Measurements from ENCODE around the gene NFE2.
"Not testable (repeated sequence)": the region's sequence is repeated elsewhere in the genome, so short reads cannot be mapped to it uniquely, and the experiment has no call there.

The NFE2 gene

DNA sequence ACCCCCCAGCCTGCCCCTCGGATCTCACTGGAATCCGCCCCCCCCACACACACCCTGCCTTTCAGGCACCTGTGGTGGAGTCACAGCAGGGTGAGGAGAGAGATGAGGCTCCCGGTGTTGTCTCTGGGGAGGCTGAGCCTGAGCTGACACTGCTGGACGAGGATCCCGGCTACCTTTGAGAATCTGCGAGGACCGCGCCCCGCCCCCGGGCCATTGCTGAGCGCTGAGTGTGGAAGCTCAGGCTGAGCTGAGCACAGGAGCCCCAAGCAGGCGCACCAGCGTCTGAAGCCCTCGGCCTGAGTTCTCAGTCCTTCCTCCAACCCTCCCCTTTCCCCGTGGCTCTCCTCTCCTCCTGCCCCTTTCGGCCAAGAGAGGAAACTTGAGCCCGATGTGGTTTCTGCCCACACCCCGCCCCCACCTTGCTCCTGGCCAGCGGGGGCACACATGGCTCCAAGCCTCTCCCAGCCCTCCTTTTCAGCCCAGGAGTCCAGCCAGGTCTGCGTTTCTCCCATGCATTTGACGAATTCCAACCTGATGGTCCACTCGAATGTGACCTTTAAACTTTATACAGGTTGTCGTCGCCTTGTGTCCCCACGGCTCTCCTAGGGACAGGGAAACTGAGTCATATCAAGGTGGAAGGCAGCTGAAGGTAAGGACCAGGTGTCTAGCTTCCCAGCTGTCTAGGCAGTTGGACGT lies at the start of gene NFE2:
Gene NFE2, minus strand, starts transcription at position 284 of the 696 bp plus-strand sequence. CDS start 5,767 bp downstream, outside the sequence.
- DNase-seq: no peak

DNA sequence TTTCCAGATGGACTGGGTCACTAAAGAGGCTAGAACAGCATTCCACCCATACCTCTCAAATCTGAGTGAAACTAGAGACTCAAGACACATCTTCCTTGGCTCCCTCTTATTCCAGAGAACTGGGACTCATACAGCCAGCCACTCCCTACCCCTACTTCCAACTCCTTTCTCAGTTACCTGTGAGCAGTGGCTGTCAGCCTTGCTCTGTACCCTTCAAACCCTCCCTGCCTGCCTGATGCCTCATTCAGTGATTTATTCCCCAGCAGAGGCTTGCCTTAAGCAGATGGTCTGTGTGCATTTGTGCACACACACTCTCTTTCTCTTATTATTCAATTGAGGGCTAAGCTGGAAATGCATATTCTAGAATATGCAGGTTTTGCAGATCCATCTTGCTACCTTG lies 48.9 kb upstream of the NFE2 start:
- no peak for DNase-seq

DNA sequence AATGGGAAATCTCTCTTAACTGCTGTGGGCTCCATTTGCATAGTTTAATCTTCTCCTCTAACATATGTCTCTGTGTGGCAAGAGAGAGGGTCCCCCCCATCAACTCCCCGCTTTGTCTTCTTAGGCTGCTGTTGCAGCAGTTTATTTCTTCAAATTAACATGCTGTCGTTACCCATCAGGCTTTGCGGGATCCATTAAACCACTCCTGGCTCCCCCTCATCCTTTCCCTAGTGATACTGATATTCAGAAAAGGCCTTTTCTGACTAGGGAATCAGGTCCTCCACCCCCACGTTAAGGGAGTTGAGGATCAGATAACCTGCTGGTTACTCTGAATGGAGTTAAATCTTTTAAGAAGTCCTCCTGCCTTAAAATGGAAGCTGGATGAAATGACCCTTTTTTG lies 48.2 kb upstream of the NFE2 start:
- no peak for DNase-seq

DNA sequence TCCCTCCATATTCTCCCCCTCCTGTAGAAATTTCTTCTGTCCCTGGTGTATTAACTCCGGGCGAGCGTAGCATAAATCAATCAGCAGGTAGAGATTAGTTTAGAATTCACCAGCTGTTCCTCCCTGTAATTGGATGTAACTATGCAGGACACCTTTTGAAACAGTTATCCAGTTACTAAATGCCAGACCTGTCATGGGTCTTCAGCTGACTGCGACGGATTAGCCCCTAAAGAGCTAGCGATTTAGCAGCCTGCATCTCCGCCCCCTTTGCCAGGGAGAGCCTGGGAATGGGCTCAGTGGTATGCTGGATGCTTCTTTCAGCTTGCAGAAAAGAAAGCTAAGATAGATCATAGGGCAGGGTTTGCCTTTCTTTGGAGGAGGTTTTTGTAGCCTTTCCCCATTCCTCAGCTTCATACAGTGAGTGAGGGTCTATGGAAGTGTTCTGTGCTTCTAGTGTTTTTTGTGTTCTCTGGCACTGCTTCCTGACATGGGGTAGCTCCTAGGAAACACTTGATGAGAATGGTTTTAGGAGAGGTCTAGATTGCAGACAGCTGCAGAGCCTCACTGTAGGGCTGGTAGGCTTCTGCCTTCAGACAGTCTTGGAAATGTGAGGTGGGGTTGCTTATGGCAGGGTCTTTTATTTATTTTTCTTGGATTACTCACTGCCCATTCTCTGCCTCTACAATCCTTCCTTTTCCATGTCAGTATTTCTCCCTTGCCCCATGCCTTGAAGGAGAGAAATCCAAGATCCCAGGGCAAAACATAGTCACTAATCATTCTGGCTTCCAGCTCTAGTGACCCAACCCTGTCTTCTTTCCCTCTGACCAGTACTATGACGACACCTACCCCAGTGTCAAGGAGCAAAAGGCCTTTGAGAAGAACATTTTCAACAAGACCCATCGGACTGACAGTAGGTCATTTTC lies 40.8 kb upstream of the NFE2 start:
- no peak for DNase-seq

DNA sequence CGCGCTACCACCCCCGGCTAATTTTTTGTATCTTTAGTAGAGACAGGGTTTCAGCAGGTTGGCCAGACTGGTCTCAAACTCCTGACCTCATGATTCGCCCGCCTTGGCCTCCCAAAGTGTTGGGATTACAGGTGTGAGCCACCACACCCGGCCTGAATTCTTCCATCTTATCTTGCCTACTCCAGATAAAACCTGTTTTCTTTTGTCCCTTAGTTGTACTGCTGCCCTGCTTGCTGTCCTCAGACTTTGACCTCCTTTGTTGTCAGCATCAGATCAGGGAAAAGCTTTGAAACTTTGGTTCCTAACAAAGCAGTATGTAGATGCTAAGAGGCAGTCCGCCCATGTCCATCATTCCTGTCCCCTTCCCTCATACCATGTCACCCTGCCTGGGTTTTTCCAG lies 40.0 kb upstream of the NFE2 start:
- no peak for DNase-seq

DNA sequence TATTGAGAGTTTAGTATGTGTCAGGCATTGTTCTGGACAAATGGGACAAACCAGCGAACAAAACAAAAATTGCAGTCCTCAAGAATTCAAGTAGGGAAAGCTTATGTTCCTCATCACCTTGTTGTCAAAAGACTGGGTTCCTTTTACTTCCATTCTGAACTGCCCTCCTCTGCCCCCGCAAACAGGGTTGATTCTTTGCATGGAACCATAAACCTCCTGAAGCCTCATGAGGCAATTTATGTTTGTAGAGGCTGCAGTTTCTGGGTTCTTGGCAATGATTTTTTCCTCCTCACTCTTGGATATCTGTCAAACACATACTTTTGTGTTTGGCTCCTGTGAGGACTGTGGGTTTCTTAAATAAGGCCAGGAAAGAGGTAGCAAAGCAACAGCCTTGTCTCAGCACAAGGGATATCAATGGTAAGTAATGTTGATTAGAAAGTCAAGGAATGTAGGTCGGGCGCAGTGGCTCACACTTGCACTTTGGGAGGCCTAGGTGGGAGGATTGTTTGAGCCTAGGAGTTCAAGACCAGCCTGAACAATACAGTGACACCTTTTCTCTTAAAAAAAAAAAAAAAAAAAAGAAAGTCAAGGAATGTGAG lies 38.0 kb upstream of the NFE2 start:
- DNase-seq: no peak

DNA sequence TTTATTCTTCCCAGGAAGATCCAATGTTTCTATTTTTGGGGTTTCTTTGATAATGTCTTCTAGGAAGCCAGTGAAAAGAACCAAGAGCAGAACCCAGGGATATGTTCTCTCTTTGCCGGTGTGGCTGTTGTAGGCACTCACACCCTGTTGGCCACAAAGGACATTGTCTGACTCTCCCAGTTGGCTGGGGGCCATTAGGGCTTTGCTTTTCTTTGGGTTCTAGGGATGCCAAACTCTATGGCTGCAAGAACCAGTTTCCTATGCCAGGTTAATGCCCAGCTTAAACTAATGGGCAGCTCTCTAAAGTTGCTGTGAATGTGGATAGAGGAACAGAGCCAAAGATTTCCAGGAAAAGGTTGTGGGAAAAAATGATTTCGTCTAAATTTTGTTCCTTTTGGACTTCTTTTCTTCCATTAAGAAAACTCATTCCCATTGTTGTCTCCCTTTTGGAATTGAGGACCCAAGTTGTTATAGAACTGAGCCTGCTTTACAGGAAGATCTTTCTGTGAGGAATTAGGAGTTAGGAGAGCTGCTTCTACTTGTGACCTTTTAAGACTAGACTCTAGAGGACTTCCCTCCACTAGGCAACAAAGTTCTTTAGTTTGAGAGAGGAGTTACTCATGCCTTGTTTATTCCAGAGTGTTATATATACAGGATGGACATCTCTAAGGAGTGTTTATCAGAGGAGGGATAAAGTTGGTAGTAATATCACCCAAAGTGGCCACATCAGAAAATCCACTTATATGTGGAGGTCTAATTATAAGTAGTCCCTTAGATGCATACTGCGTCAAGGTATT lies 37.2 kb upstream of the NFE2 start:
- no peak for DNase-seq

DNA sequence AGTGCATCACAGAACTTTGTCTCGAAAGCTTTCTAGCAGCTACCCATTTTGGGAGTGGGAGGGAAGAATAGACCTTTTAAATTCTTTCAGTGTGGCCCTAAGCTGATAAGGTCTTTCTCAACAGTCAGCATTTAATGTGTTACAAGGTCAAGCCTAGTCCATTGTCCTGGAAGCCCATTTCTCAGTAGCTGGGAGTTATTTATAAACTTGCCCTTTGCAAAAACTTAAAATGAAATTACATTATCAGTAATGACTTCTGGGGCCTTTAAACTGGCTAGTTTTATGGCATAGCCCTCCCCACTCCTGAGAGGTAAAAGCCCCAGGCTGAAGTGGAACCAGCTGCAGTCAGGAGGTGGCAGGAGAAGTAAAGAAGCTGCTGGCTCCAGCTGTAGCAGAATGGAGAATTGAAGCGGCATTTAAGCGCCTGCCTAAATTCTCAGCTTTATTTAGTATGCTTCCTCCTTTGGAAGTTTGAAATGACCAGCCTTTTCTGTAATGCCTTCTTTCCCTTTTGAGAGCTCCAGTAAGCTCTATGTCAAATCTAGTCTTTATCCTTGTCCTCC lies 36.5 kb upstream of the NFE2 start:
- DNase-seq: no peak

DNA sequence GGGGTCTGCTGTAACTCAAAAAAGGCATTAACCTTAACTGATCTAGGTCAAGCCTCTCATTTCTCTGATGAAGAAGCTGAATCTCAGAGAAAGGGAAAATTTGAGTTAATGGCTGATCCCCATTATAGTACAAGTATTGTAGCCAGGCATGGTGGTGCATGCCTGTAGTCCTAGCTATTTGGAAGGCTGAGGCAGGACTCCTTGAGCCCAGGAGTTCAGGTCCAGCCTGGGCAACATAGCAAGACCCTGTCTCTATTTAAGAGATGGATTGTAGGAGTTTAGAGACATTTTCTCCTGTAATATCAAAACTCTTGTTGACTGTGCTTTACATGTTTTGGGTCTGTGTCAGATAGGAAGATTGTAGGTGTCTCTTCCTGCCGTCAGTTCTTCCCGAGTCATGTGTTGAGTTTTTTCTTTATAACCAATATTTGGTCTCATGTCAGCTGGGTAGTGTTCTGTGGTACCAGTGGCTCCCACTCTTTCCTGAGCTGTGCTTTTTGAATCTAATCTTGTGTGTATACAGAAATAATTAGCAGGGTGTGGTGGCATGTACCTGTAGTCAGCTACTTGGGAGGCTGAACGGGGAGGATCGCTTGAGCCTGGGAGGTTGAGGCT lies 32.7 kb upstream of the NFE2 start:
- DNase-seq: no peak

DNA sequence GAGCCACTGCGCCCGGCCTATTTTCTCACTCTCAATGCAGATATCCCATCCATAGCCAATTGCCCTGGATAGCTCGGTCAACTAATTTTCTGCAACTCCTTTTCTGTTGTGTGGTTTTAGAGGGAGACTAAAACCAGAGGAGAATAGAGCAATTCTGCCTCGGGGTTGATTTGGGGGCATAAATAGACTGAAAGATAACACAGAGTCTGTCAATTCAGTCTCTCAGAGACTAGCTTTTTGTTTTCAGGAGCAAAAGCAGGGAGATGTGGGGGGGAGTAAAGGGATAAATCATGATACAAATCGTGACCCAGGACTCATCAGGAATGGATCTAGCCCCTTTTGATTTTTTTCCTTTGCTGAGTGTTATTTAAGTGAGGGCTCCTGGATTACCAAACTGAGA lies 30.6 kb upstream of the NFE2 start:
- no peak for DNase-seq

DNA sequence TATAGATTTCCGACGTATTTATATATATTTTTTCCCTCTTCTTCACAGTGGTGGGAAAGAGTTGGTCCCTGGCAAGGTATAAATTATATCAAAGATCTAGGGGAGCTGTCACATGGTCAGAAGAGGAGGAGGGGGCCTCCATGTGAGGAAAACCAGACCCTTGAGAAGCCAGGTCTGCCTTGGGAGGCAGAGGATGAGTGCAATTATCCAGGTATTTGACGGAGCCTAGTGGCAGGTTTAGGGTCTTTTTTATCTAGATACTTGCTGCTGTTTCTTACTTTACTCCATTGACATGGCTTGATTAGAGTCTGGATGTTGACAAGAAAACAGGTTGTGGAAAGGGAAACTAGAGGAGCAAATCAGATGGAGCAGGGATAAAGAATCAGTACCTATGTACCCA lies 29.6 kb upstream of the NFE2 start:
- no peak for DNase-seq

DNA sequence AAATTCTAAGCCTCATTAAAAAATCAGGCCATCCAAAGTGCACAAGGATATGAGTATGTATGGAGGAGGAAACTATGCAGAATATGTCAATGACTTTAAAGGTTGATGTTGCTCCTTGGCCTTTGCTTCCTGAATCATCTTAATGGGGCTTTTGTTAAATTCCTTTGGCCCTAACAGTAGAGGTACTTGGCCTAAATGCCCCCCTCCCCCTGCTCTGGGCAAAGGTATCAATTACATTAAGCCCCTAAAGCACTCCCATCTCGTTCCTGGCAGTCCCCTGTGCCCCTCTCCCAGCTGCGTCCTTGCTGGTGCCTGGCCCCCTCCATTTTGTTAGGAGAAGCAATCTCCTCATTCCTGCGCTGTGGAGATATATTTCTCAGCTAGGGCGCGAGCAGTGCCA lies 28.9 kb upstream of the NFE2 start:
- DNase-seq: no peak

DNA sequence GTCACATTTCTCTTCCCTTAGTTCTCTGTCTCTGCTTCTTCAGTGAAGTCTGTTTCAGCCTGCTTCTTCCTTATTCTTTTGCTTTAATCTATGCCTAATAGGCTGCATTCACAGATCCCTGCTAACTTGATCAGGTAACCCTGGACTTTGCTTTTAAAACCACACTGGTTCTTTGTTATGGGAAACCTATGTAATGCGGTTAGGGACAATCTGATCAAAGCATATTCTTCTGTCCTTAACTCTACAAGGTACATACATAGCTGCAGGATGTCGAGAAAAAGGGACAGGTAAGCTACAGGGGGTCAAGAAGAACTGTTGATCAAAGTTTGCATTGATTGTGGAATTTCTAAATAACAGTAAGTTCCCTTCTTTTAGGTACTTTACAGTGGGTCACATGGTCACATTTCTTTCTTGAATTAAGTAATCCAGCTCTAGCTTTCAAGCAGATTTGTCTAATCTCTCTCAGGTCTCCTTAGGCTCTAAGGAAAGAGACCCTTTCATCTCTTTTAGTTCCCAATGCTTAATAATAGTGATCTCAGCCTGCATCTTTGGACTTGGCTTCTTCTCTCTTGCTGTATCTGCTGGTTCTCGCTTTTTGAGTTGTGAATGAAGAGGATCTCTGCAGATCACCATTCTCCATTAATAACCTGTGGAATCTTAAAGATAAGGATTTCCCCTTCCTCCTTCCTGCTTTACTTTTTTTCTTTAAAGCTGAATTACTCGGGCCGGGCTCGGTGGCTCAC lies 28.0 kb upstream of the NFE2 start:
- DNase-seq: no peak

DNA sequence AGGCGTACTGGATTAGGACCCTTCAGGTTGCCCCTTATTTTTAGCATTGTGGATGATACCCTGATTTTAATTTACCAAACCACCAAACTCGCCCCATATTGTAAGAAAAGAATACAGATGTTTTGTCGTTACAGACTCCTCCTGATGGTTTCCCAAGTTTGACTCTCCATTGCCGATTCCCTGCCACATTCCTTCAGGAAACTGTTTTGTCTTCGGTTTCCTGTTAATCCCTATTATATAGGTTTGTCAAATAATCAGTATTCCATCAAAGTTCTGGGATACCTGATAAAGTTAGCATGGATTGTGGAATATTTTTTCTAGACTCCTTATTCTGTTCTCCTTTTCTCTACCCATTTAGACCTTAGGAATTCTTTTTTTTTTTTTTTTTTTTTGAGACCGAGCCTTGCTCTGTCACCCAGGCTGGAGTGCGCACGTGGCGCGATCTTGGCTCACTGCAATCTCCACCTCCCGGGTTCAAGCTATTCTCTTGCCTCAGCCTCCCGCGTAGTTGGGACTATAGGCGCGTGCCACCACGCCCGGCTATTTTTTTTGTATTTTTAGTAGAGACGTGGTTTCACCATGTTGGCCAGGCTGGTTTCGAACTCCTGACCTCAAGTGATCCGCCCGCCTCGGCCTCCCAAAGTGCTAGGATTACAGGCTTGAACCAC lies 24.8 kb upstream of the NFE2 start:
- not testable (repeated sequence) for DNase-seq

DNA sequence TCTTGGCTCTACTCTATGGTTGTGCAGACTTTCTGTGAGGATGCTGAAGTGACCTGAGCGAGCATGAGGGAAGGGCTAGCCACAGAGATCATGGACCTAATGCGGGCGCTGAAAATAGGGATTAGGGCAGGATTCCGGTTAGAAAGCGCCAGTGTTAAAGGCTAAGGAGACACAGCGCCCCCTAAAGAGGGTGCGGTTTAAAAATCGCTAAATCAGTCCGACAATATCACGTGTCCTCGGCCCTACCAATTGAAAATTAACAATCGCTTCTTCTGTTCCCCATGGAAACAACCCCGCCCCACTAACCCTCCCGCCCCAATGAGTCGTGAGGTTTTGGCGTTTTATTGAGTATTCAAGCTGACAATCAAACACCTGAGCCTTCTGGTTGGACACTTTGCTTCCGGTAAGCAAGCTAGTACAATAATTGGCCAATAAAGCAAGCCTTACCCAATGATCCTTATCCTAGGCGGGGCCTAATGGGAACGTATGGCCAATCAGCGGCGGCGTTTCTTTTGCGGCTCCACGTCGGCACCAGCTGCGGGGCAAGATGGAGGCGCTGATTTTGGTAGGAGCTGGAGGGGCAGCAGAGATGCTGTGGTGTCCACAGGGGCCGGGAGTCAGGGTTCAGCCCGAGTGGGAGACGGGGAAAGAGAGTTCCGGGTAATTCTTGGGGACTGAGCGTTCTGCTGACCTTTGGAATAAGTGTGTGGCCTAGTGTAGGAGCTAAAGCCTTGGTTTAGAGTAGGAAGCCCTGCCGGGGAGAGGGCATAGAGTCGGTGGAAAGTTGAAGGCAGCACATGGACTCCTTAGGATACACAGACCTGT lies 24.0 kb upstream of the NFE2 start, which contains the start of gene COPZ1:
Gene COPZ1, plus strand, starts transcription at position 515 of the 825 bp plus-strand sequence. Its CDS starts 33 bp downstream, at position 548.
- DNase-seq: peak; percentile 99

DNA sequence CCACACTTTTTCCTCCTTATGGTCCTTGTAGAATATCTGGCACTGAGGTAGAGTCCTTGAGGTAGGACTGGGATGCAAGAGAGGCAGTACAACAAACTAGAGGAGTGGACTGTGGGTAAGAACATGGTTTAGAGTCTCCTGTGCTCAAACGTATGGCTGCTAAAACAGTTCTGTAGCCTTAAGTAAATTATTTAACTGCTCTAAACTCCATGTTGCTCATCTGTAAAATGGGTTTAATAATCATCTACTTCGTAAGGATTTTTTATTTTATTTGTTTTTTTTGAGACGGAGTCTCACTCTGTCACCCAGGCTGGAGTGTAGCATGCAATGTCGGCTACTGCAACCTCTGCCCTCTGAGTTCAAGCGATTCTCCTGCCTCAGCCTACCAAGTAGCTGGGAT lies 20.5 kb upstream of the NFE2 start:
- DNase-seq: no peak

DNA sequence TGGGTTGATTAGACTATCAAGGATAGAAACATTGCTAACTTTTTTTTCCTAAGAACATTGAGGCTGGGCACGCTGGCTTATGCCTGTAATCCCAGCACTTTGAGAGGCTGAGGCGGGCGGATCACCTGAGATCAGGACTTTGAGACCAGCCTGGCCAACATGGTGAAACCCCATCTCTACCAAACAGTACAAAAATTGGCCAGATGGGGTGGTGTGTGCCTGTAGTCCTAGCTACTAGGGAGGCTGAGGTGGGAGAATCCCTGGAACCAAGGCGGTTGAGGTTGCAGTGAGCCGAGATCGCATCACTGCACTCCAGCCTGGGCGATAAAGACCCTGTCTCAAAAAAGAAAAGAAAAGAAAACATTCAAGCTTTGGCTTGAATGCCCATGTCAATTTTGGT lies 11.5 kb upstream of the NFE2 start:
- not testable (repeated sequence) for DNase-seq

DNA sequence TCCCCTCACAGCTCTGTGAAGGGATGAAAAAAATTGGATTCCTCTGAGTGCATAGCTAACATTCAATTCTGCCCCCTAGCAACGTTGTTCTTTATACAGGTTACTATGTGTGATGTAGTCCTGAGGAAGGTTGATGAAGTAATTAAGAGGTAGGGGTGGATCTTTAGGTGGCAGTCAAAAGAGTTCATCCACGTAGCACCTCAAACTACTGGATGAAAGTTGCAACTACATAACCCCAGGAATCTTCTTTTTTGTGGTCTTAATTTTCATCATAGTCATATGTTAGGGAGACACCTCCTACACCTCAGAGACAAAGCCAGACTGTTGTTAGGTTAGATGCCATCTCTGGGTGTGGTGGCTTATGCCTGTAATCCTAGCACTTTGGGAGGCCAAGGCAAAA lies 10.2 kb upstream of the NFE2 start:
- no peak for DNase-seq

DNA sequence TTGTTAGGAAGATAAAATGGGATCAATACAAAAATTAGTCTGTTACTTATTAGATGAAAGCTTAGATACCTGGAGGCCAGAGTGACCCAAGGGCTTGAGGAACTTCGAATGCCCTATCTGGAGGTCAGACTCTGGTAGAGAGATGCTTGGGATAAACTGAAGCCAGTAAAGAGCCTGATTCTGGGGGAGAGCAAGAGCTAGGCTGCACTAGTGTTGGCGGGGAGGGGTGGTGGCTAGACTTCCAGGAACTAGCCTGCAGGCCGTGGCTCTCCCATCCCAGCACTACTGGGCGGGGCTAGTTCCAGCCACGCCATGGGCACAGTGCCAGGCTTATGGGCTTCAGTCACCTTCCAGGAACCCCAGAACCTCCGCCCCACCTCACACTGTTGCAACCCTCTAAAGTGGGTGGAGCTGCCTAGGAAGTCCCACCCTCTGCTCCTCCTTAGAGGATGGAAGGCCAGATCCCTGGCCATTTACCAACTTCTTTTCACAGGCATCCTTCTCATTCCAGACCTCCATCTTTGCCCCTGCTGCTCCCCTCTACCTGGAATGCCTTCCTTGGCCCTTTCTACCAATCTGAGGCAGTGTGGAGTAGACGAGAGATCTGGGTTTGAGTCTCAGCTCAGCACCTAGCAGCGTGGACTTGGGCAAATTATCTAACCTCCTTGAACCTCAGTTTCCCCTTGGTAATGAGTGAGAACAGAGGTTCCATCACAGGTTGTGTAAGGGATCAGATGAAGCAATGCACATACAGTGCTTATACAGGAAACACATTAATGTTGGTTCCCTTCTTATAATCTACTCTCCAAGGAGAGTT lies 6.3 kb upstream of the NFE2 start:
- DNase-seq: peak; percentile 64
